GM23338 (cell line): ENCODE measurements around the gene TMEM174. TPM values are rescaled to one million over a fixed set of nuclear protein-coding genes. Genes with fewer than 3 reads are reported as not detected.

Experiments used
- ATAC-seq: fragments of 200-7000 bp; cut with Tn5 transposase; 3 replicates; pipeline ENCODE4 v1.9.1; 2020
- DNase-seq: peaks from one replicate; pipeline ENCODE4 v3.0.0-alpha.2; 2015; ENCODE audit warnings: low spot score
- H2AFZ ChIP-seq: fragments of 200-600 bp; sonication (generic); 2 replicates; pipeline ENCODE4 v1.8.0; 2016; ENCODE audit warnings: antibody characterized with exemption, mild to moderate bottlenecking, moderate library complexity
- H3F3A ChIP-seq: fragments of 200-600 bp; sonication (generic); replicated peaks from 2 replicates; pipeline ENCODE4 v1.8.0; 2017; ENCODE audit warnings: antibody characterized with exemption, mixed run types, low read depth
- H3K27ac ChIP-seq: fragments of 200-600 bp; sonication (generic); 2 replicates; pipeline ENCODE4 v1.6.1; 2016; ENCODE audit warnings: low read depth
- H3K27me3 ChIP-seq: fragments of 200-600 bp; sonication (generic); 2 replicates; pipeline ENCODE4 v1.8.0; 2016; ENCODE audit warnings: mild to moderate bottlenecking, mixed run types, moderate library complexity; ENCODE audit not compliant: insufficient read depth
- H3K36me3 ChIP-seq: fragments of 200-600 bp; sonication (generic); 2 replicates; pipeline ENCODE4 v1.8.0; 2016; ENCODE audit warnings: mild to moderate bottlenecking; ENCODE audit not compliant: insufficient read depth
- H3K4me1 ChIP-seq: fragments of 200-600 bp; sonication (generic); 2 replicates; pipeline ENCODE4 v1.8.0; 2016; ENCODE audit warnings: mild to moderate bottlenecking, moderate library complexity; ENCODE audit not compliant: insufficient read depth
- H3K4me2 ChIP-seq: fragments of 200-600 bp; sonication (generic); 2 replicates; pipeline ENCODE4 v1.7.1; 2017; ENCODE audit warnings: mixed run types
- H3K4me3 ChIP-seq: fragments of 200-600 bp; sonication (generic); 2 replicates; pipeline ENCODE4 v1.6.1; 2016; ENCODE audit warnings: mixed run types
- H3K79me2 ChIP-seq: fragments of 200-600 bp; sonication (generic); replicated peaks from 2 replicates; pipeline ENCODE4 v1.8.0; 2017; ENCODE audit warnings: mild to moderate bottlenecking; ENCODE audit not compliant: insufficient read depth
- H3K9me2 ChIP-seq: fragments of 200-600 bp; sonication (generic); 2 replicates; pipeline ENCODE4 v1.8.0; 2017; ENCODE audit not compliant: insufficient read depth
- H4K20me1 ChIP-seq: fragments of 200-600 bp; sonication (generic); replicated peaks from 2 replicates; pipeline ENCODE4 v1.8.0; 2017; ENCODE audit warnings: mild to moderate bottlenecking; ENCODE audit not compliant: insufficient read depth
- H3K27ac Mint-ChIP-seq: 2 replicates; pipeline ENCODE4 v1.8.0; 2020; ENCODE audit warnings: inconsistent platforms, mild to moderate bottlenecking, moderate library complexity, mixed read lengths
- H3K27me3 Mint-ChIP-seq: 3 replicates; pipeline ENCODE4 v1.8.0; 2022; ENCODE audit warnings: low read depth, mild to moderate bottlenecking, moderate library complexity, mixed read lengths, inconsistent platforms; ENCODE audit not compliant: insufficient read depth, poor library complexity
- H3K36me3 Mint-ChIP-seq: 3 replicates; pipeline ENCODE4 v1.8.0; 2021; ENCODE audit warnings: low read depth, mild to moderate bottlenecking, inconsistent platforms, moderate library complexity, mixed read lengths
- H3K4me1 Mint-ChIP-seq: 3 replicates; pipeline ENCODE4 v1.8.0; 2020; ENCODE audit warnings: mild to moderate bottlenecking, inconsistent platforms, mixed read lengths
- H3K4me3 Mint-ChIP-seq: 3 replicates; pipeline ENCODE4 v1.8.0; 2021; ENCODE audit warnings: moderate library complexity, mild to moderate bottlenecking, inconsistent platforms, mixed read lengths
- H3K9me3 Mint-ChIP-seq: 3 replicates; pipeline ENCODE4 v1.8.0; 2020; ENCODE audit warnings: moderate library complexity, mild to moderate bottlenecking, inconsistent platforms, mixed read lengths
- CREB1 ChIP-seq: fragments of 250-450 bp; sonication (Bioruptor Pico); IDR thresholded peaks from 2 replicates; pipeline ENCODE4 v1.5.0; 2020; ENCODE audit warnings: low read depth, mild to moderate bottlenecking, moderate library complexity
- CTCF ChIP-seq, 2 experiments: fragments of 200-600 bp in 1 of 2; sonication (generic) in 1 of 2; conservative IDR thresholded peaks; 2 replicates each; pipeline versions ENCODE4 v1.5.1 to v1.6.1; 2016 to 2017; ENCODE audit warnings: antibody characterized with exemption in 2 of 2, low read depth in 2 of 2, mild to moderate bottlenecking in 2 of 2, moderate library complexity in 1 of 2
- ETS1 ChIP-seq: IDR thresholded peaks from 2 replicates; pipeline ENCODE4 v1.6.1; 2016; ENCODE audit warnings: antibody characterized with exemption
- EZH2 ChIP-seq: fragments of 200-600 bp; sonication (generic); IDR thresholded peaks from one replicate; pipeline ENCODE4 v1.8.0; 2017; ENCODE audit warnings: antibody characterized with exemption, mild to moderate bottlenecking, low read depth; ENCODE audit not compliant: unreplicated experiment
- POLR2AphosphoS5 ChIP-seq: IDR thresholded peaks from 2 replicates; pipeline ENCODE4 v1.6.1; 2016; ENCODE audit warnings: antibody characterized with exemption, low read depth
- REST ChIP-seq: IDR thresholded peaks from one replicate; pipeline ENCODE4 v1.6.1; 2018; ENCODE audit warnings: antibody characterized with exemption; ENCODE audit not compliant: unreplicated experiment
- ZNF114 ChIP-seq: fragments of 250-450 bp; sonication (Bioruptor Pico); IDR thresholded peaks from 2 replicates; pipeline ENCODE4 v1.5.0; 2020; ENCODE audit warnings: mild to moderate bottlenecking, moderate library complexity
- ZNF462 ChIP-seq: fragments of 250-450 bp; sonication (Bioruptor Pico); IDR thresholded peaks from 2 replicates; pipeline ENCODE4 v1.5.0; 2020; ENCODE audit warnings: mild to moderate bottlenecking, moderate library complexity
- polyA plus RNA-seq: library from polyadenylated mRNA; unstranded; fragments of >200 nt; fragmentation: Nextera tagmentation; extraction: Ambion mirVana; gene quantifications from 2 replicates; pipeline ENCODE4 v1.2.1, GENCODE V29; 2016
- total RNA-seq: library from RNA; depleted of rRNA; stranded (reverse); fragments of >200 nt; shearing (Covaris generic); gene quantifications from 2 replicates; pipeline ENCODE4 v1.2.3, GENCODE V29; 2014

The TMEM174 gene
- total and polyA plus RNA-seq, 2 experiments from 2014 or later, result not detected

GRCh38 chr5:73186976-73187375 lies 14.0 kb downstream of the TMEM174 start:
- Histone ChIP-seq H2AFZ (no peak overlapping the region), H3K9me2 (peaks cover 11% of the 10 kb centered on the region), H3K27ac (no peak overlapping the region), H3K36me3 (no peaks in the 10 kb centered on the region), H3K4me3 (no peak overlapping the region), H3K4me2 (no peak overlapping the region), H3F3A (no peaks in the 10 kb centered on the region), H3K27me3 (no peaks in the 10 kb centered on the region), H3K4me1 (peaks cover 14% of the 10 kb centered on the region), H3K79me2 (no peaks in the 10 kb centered on the region), H4K20me1 (no peaks in the 10 kb centered on the region)
- H3K4me3 Mint-ChIP-seq, result no peak overlapping the region
- no peak for TF ChIP-seq CREB1 (CRISPR knock-in tag)
- TF ChIP-seq CTCF (conservative IDR thresholded peaks at IDR 0.05; ENCODE audit: low read depth in 2 of 2), result no peak
- TF ChIP-seq REST, result no peak
- TF ChIP-seq EZH2, result no peak
- no peak for TF ChIP-seq ZNF114
- TF ChIP-seq ZNF462 (CRISPR knock-in tag), result no peak
- TF ChIP-seq ETS1, result no peak
- TF ChIP-seq POLR2AphosphoS5, result no peak
- peaks cover 11% of the 10 kb centered on the region for H3K9me3 Mint-ChIP-seq
- DNase-seq, result no peak
- H3K36me3 Mint-ChIP-seq, result peaks cover 10% of the 10 kb centered on the region; the same call in 2 of the 3 replicates
- H3K27ac Mint-ChIP-seq, result no peak overlapping the region
- H3K27me3 Mint-ChIP-seq, result peaks cover 12% of the 10 kb centered on the region
- ATAC-seq, result no peak
- H3K4me1 Mint-ChIP-seq, result peaks cover 25% of the 10 kb centered on the region
